ENCODE measurements around the gene ADCY9. TPM values are rescaled to one million over a fixed set of nuclear protein-coding genes. Genes with fewer than 3 reads are reported as not detected.
"Not testable (repeated sequence)": the region's sequence is repeated elsewhere in the genome, so short reads cannot be mapped to it uniquely, and the experiment has no call there.

ADCY9 gene
- total and polyA plus RNA-seq, 3 experiments from 2014 or later = 1.2 to 9.2 (median 8.2) TPM

DNA sequence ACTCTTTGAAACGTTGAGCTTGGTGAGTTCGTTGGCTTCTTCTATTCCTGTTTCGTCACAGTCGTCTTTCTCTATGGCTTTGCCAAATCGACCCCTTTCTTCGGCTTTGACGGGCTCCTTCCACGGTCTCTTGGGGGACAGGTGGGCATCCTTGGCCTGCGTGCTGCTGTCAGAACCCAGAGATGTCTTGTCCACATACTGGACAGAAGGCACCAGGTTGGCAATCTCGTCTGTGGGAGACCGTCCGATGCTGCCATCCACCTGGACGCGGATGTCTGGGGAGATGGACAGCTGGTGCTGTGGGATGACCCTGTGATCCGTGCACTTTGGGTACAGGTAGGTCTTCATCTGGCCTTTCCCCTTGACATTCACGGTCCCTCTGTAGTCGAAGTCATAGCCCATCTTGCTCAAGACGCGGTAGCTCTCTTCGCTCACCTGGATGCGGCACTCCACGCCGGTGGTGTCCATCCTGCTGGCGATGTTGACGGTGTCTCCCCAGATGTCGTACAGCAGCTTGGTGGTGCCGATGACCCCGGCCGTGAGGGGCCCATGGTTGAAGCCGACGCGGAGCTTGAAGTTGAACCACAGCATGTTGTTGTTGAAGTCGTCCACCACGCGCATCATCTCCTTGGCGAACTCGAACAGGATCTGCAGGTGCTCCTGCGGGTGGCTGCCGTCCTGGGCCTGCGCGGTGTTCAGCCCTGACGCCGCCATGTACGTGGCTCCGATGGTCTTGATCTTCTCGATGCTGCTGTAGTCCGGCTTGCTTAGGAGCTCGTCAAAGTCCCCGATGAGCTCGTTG lies 150.3 kb downstream of the ADCY9 start:
- ChIA-PET POLR2A (no interaction called here), CTCF (no interaction called here)
- Histone ChIP-seq H3K4me3 (ENCODE audit: low read length) (no peak overlapping the region), H3K36me3 (ENCODE audit: insufficient read depth, low read length) (no peaks in the 10 kb centered on the region), H3K27me3 (ENCODE audit: insufficient read depth, low read length, poor library complexity, severe bottlenecking) (no peaks in the 10 kb centered on the region), H3K4me1 (ENCODE audit: insufficient read depth, low read length) (peaks cover 17% of the 10 kb centered on the region), H3K27ac (ENCODE audit: low read depth, low read length) (no peak overlapping the region), H3K9me3 (ENCODE audit: low read length) (no peaks in the 10 kb centered on the region)
- H3K36me3 Mint-ChIP-seq = peaks cover 5 to 21% (median 11%) of the 10 kb centered on the region in 3 donors
- peaks cover 0 to 2% (median 0%) of the 10 kb centered on the region in 5 donors for H3K9me3 Mint-ChIP-seq
- H3K27ac Mint-ChIP-seq = peak overlapping the region in 2 of 8 donors; percentile 7 to 75
- DNase-seq = no peak
- no peak overlapping the region for H3K4me3 Mint-ChIP-seq
- peaks cover 0 to 5% of the 10 kb centered on the region in 2 donors for H3K27me3 Mint-ChIP-seq
- H3K4me1 Mint-ChIP-seq = peaks cover 16 to 24% (median 21%) of the 10 kb centered on the region in 3 donors

DNA sequence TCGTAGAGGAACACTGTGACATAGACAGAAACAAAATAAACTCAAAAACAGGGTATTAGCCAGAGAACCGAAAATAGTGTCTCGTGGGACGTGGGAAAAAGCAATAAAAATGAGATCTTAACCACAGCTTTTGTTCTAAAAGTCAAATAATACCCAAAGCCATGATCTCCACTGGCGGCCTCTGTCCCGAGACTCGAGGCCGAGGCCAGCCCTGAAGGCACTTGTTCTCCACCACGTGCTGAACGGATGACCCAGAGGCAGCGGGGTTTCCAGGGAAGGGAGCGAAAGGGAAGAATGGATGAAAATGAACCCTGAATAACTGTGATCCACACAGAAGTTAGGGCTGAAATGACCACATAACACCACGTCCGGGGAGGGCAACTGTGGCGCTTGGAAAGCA lies 150.9 kb downstream of the ADCY9 start:
- H3K4me3 Mint-ChIP-seq = no peak overlapping the region
- ChIA-PET POLR2A (no interaction called here), CTCF (no interaction called here)
- H3K27me3 ChIP-seq (ENCODE audit: insufficient read depth, low read length, poor library complexity, severe bottlenecking) = no peaks in the 10 kb centered on the region
- no peak overlapping the region for H3K27ac ChIP-seq (ENCODE audit: low read depth, low read length)
- no peaks in the 10 kb centered on the region for H3K36me3 ChIP-seq (ENCODE audit: insufficient read depth, low read length)
- peak overlapping the region in 6 of 8 donors; percentile 26 to 85 (median 74) for H3K27ac Mint-ChIP-seq
- H3K36me3 Mint-ChIP-seq = peaks cover 5 to 21% (median 11%) of the 10 kb centered on the region in 3 donors
- no peaks in the 10 kb centered on the region for H3K9me3 ChIP-seq (ENCODE audit: low read length)
- H3K4me1 ChIP-seq (ENCODE audit: insufficient read depth, low read length) = peaks cover 17% of the 10 kb centered on the region
- no peak for DNase-seq
- H3K4me3 ChIP-seq (ENCODE audit: low read length) = no peak overlapping the region
- peaks cover 0 to 2% (median 0%) of the 10 kb centered on the region in 5 donors for H3K9me3 Mint-ChIP-seq
- H3K4me1 Mint-ChIP-seq = peaks cover 19 to 31% (median 28%) of the 10 kb centered on the region in 3 donors
- H3K27me3 Mint-ChIP-seq = peaks cover 3 to 5% of the 10 kb centered on the region in 2 donors

DNA sequence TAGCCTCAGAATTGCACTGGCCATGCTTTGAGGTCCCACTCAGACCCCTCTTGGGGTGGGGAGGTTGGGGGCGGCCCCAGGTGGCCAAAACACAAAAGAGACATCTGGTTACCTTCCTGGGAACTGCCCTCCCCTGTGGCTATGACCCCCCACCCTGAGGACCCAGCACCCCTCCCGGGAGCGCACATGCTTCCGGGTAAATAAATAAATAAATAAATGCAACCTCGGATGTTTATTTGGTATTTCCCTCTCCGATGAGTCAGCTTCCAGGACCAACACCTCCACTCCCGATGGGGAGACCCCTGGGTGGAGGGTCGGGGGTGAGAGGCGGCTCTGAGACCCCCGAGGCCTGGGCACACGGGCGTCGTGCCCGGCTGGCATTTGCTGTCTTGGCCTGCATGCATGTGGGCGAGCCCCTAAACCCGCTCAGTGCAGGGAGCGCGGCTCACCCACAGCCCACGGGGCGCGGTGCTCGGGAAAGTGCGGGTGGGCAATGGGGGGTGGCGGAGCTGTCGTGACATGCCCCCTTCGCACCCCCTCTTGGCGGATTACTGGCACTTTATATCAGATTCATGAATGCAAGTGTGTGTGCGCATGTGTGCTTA lies 151.5 kb downstream of the ADCY9 start:
- Histone ChIP-seq H3K4me3 (ENCODE audit: low read length) (no peak overlapping the region), H3K4me1 (ENCODE audit: insufficient read depth, low read length) (peaks cover 17% of the 10 kb centered on the region), H3K27me3 (ENCODE audit: insufficient read depth, low read length, poor library complexity, severe bottlenecking) (no peaks in the 10 kb centered on the region), H3K9me3 (ENCODE audit: low read length) (no peaks in the 10 kb centered on the region), H3K27ac (ENCODE audit: low read depth, low read length) (no peak overlapping the region), H3K36me3 (ENCODE audit: insufficient read depth, low read length) (no peaks in the 10 kb centered on the region)
- peaks cover 19 to 32% (median 28%) of the 10 kb centered on the region in 3 donors for H3K4me1 Mint-ChIP-seq
- CTCF ChIA-PET = no interaction called here
- no peak overlapping the region for H3K4me3 Mint-ChIP-seq
- peaks cover 0 to 2% (median 0%) of the 10 kb centered on the region in 5 donors for H3K9me3 Mint-ChIP-seq
- no peak for DNase-seq
- peaks cover 3 to 5% of the 10 kb centered on the region in 2 donors for H3K27me3 Mint-ChIP-seq
- peak overlapping the region in 6 of 8 donors; percentile 26 to 85 (median 56) for H3K27ac Mint-ChIP-seq
- POLR2A ChIA-PET = no interaction called here
- peaks cover 5 to 21% (median 11%) of the 10 kb centered on the region in 3 donors for H3K36me3 Mint-ChIP-seq

DNA sequence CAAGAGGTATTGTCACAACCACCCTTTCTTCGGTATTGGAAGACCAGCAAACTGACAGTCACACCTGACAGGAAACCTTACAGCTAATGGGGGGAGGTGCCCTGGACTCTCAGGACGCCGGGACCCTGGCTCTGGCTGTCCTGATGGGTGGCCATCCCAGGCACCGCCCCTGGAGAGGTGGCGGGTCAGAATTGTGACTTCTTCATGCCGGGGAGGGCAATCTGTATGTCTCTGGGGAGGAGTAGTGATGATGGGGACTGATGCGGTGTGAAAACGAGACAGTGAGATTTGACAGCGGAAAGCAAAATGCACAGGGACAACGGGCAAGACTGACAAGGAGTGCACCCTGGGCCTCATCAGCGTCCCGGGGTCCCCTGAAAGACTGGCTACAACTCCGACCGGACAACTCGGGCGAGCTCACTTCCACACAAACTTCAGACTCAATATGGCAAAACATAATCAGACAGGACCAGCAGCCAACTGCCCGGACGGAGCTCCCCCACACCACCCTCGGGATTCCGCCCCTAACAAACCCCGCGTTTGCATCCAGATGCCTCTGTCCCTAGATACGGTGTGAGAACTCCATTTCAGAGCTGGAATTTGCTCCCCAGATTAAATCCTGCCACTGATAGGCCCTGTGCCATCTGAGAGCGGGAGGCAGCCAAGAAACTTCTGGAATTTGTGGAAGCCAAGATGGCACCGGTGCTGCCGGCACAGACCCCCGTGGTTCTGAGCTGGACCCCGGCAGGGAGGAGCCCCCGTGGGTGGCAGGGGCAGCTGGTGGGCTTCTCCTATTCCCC lies 152.2 kb downstream of the ADCY9 start:
- H3K4me3 Mint-ChIP-seq = no peak overlapping the region
- CTCF ChIA-PET = interaction anchor here (0.7 to 1.1 kb wide), 2 partner anchors 151 to 290 kb away, joined by 3 to 4 read pairs; no protein-coding TSS in a partner anchor
- H3K9me3 Mint-ChIP-seq = peaks cover 0 to 2% (median 0%) of the 10 kb centered on the region in 5 donors
- Histone ChIP-seq H3K36me3 (ENCODE audit: insufficient read depth, low read length) (no peaks in the 10 kb centered on the region), H3K9me3 (ENCODE audit: low read length) (no peaks in the 10 kb centered on the region), H3K4me3 (ENCODE audit: low read length) (no peak overlapping the region), H3K27ac (ENCODE audit: low read depth, low read length) (no peak overlapping the region), H3K27me3 (ENCODE audit: insufficient read depth, low read length, poor library complexity, severe bottlenecking) (no peaks in the 10 kb centered on the region), H3K4me1 (ENCODE audit: insufficient read depth, low read length) (peaks cover 17% of the 10 kb centered on the region)
- peaks cover 3 to 5% of the 10 kb centered on the region in 2 donors for H3K27me3 Mint-ChIP-seq
- peak overlapping the region in 7 of 8 donors; percentile 68 to 97 (median 93) for H3K27ac Mint-ChIP-seq
- POLR2A ChIA-PET = no interaction called here
- H3K36me3 Mint-ChIP-seq = peaks cover 5 to 21% (median 11%) of the 10 kb centered on the region in 3 donors
- DNase-seq = no peak
- H3K4me1 Mint-ChIP-seq = peaks cover 19 to 32% (median 28%) of the 10 kb centered on the region in 3 donors

DNA sequence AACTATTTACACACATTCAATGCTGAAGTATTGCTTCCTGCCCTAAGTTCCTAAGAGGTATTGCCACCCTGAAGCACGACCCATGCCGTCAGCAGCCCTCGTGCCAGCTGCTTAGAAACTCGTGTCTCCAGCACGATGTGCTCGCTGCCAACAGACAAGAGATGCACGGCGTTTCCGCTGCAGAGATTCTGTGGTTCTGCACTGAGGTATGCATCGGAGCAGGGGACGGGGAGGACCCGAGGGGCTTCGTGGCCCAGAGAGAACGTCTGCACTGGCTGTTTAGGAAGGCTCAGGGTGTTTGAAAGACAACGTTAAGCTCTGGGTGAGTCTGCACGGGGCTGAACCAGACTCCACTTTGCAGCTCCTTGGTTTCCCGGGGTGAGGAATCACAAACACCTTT lies 153.0 kb downstream of the ADCY9 start:
- Mint-ChIP-seq H3K36me3 (peaks cover 5 to 21% (median 11%) of the 10 kb centered on the region in 3 donors), H3K9me3 (peaks cover 0 to 2% (median 0%) of the 10 kb centered on the region in 5 donors), H3K4me3 (peak overlapping the region; percentile 1 to 65 (median 45)), H3K27ac (peak overlapping the region; percentile 80 to 97 (median 92)), H3K4me1 (peaks cover 19 to 32% (median 28%) of the 10 kb centered on the region in 3 donors), H3K27me3 (peaks cover 3 to 5% of the 10 kb centered on the region in 2 donors)
- H3K4me3 ChIP-seq (ENCODE audit: low read length) = no peak overlapping the region
- H3K27ac ChIP-seq (ENCODE audit: low read depth, low read length) = peak overlapping the region; percentile 22
- H3K36me3 ChIP-seq (ENCODE audit: insufficient read depth, low read length) = no peaks in the 10 kb centered on the region
- H3K9me3 ChIP-seq (ENCODE audit: low read length) = no peaks in the 10 kb centered on the region
- no peaks in the 10 kb centered on the region for H3K27me3 ChIP-seq (ENCODE audit: insufficient read depth, low read length, poor library complexity, severe bottlenecking)
- peak; percentile 33 to 79 (median 56) for DNase-seq
- peaks cover 17% of the 10 kb centered on the region for H3K4me1 ChIP-seq (ENCODE audit: insufficient read depth, low read length)
- ChIA-PET CTCF (interaction anchor here (0.7 to 1.1 kb wide), 2 partner anchors 152 to 290 kb away, joined by 3 to 4 read pairs; no protein-coding TSS in a partner anchor), POLR2A (interaction anchor here (0.8 to 1.1 kb wide), 2 partner anchors 290 to 308 kb away, joined by 3 read pairs; no protein-coding TSS in a partner anchor)

DNA sequence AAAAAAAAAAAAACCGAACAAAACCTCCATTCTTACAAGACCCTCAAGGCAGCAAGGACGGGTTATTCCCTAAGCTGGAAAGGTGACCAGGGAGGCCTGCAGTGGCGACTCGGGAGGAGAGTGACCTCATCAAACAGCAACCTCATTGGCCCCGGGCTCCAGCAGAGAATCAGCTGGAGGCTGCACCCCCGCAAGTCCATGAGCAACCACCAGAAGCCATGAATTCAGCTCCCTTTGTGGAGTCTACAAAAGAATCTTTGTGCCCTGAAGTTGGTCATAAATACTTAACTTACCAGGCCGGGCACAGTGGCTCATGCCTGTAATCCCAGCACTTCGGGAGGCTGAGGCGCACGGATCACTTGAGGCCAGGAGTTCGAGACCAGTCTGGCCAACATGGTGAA lies 154.8 kb downstream of the ADCY9 start:
- Histone ChIP-seq H3K9me3 (ENCODE audit: low read length) (no peaks in the 10 kb centered on the region), H3K36me3 (ENCODE audit: insufficient read depth, low read length) (no peaks in the 10 kb centered on the region), H3K4me1 (ENCODE audit: insufficient read depth, low read length) (peaks cover 17% of the 10 kb centered on the region), H3K27ac (ENCODE audit: low read depth, low read length) (no peak overlapping the region), H3K27me3 (ENCODE audit: insufficient read depth, low read length, poor library complexity, severe bottlenecking) (peaks cover 5% of the 10 kb centered on the region), H3K4me3 (ENCODE audit: low read length) (no peak overlapping the region)
- ChIA-PET CTCF (no interaction called here), POLR2A (interaction anchor here (0.7 kb wide), 1 partner anchor 151 kb away, joined by 5 read pairs; no protein-coding TSS in a partner anchor)
- DNase-seq = no peak
- peak overlapping the region in 5 of 8 donors; percentile 57 to 93 (median 90) for H3K27ac Mint-ChIP-seq
- peaks cover 19 to 32% (median 28%) of the 10 kb centered on the region in 3 donors for H3K4me1 Mint-ChIP-seq
- peak overlapping the region in 2 of 7 donors; percentile 82 to 90 for H3K4me3 Mint-ChIP-seq
- H3K27me3 Mint-ChIP-seq = peaks cover 9 to 15% of the 10 kb centered on the region in 2 donors
- peaks cover 5 to 16% (median 8%) of the 10 kb centered on the region in 3 donors for H3K36me3 Mint-ChIP-seq
- peaks cover 0 to 2% (median 0%) of the 10 kb centered on the region in 5 donors for H3K9me3 Mint-ChIP-seq

DNA sequence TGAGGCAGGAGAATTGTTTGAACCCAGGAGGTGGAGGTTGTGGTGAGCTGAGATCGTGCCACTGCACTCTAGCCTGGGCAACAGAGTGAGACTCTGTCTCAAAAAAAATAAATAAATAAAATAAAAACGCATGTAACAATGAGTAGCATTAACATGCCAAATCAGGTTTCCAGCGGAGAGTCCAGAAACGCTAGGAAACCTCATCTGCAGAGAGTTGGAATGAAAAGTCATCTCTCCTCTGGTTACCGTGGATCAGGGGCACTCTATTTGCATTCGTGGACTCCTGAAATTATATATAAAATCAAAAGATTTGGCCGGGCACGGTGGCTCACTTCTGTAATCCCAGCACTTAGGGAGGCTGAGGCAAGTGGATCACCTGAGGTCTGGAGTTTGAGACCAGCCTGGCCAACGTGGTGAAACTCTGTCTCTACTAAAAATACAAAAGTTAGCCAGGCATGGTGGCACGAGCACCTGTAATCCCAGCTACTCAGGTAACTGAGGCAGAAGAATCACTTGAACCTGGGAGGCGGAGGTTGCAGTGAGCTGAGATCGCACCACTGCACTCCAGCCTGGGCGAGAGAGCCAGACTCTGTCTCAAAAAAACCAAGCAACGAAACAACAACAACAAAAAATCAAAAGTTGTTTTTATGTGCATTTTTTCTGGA lies 156.2 kb downstream of the ADCY9 start:
- peak overlapping the region in 6 of 7 donors; percentile 80 to 90 (median 84) for H3K4me3 Mint-ChIP-seq
- peaks cover 17% of the 10 kb centered on the region for H3K4me1 ChIP-seq (ENCODE audit: insufficient read depth, low read length)
- H3K4me1 Mint-ChIP-seq = peaks cover 19 to 32% (median 28%) of the 10 kb centered on the region in 3 donors
- POLR2A ChIA-PET; H3K27me3 ChIP-seq (ENCODE audit: insufficient read depth, low read length, poor library complexity, severe bottlenecking); H3K27ac ChIP-seq (ENCODE audit: low read depth, low read length); H3K4me3 ChIP-seq (ENCODE audit: low read length); H3K36me3 ChIP-seq (ENCODE audit: insufficient read depth, low read length); H3K9me3 Mint-ChIP-seq; H3K9me3 ChIP-seq (ENCODE audit: low read length); H3K36me3 Mint-ChIP-seq; DNase-seq: not testable (repeated sequence)
- CTCF ChIA-PET = interaction anchor here (1.0 kb wide), 1 partner anchor 21 kb away, joined by 3 read pairs; no protein-coding TSS in a partner anchor
- peaks cover 16 to 26% of the 10 kb centered on the region in 2 donors for H3K27me3 Mint-ChIP-seq
- peak overlapping the region in 6 of 8 donors; percentile 57 to 90 (median 78) for H3K27ac Mint-ChIP-seq

Measured in CD8-positive, alpha-beta memory T cell (primary cell).